Measurements from ENCODE around the gene RAI1. TPM values are rescaled to one million over a fixed set of nuclear protein-coding genes. Genes with fewer than 3 reads are reported as not detected.
A peak's percentile ranks its signal among the peaks of the same experiment; 100 is the strongest.

The RAI1 gene
- total and polyA plus RNA-seq, 12 donors, result 4.2 to 37.3 (median 26.9) TPM

DNA sequence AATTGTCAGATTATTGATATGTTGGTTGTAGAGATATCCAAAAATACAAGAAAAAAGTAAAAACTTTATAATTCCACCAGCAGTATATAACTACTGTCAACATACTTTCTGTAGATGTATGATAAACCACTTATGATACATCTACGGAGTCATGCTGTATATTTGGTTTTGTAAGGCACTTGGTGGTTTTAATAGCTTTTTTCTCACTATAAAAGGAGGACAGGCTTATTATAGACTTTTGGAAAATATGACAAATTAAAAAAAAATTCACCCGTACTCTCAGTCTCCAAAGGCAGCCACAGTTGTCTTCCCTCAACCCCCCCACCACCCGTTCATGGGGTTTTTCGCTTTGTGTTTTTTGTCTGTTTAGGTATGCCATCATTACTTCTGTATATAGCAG, 14.8 kb downstream of the RAI1 start:
- Histone ChIP-seq H3K4me1 (replicated peaks in 1 of 2) (peaks cover 54 to 88% of the 10 kb centered on the region in 2 donors), H3K4me3 (no peak overlapping the region), H3K9me3 (replicated peaks in 1 of 3) (no peaks in the 10 kb centered on the region), H3K27ac (peak overlapping the region in 3 of 5 donors; percentile 48 to 98 (median 49)), H3K36me3 (replicated peaks in 1 of 2) (no peaks in the 10 kb centered on the region), H3K27me3 (no peaks in the 10 kb centered on the region)
- TF ChIP-seq, protein P1, sequence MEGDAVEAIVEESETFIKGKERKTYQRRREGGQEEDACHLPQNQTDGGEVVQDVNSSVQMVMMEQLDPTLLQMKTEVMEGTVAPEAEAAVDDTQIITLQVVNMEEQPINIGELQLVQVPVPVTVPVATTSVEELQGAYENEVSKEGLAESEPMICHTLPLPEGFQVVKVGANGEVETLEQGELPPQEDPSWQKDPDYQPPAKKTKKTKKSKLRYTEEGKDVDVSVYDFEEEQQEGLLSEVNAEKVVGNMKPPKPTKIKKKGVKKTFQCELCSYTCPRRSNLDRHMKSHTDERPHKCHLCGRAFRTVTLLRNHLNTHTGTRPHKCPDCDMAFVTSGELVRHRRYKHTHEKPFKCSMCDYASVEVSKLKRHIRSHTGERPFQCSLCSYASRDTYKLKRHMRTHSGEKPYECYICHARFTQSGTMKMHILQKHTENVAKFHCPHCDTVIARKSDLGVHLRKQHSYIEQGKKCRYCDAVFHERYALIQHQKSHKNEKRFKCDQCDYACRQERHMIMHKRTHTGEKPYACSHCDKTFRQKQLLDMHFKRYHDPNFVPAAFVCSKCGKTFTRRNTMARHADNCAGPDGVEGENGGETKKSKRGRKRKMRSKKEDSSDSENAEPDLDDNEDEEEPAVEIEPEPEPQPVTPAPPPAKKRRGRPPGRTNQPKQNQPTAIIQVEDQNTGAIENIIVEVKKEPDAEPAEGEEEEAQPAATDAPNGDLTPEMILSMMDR (IDR thresholded peaks at IDR 0.05), result no peak
- no peak for TF ChIP-seq POLR2A (IDR thresholded peaks at IDR 0.05)
- no peak for DNase-seq
- intact Hi-C loops (cut with DNase I), result no loop called here
- WGBS, 4 donors, result 89 to 90% (median 90%) methylated on average over 4 of the region's 4 CpGs

DNA sequence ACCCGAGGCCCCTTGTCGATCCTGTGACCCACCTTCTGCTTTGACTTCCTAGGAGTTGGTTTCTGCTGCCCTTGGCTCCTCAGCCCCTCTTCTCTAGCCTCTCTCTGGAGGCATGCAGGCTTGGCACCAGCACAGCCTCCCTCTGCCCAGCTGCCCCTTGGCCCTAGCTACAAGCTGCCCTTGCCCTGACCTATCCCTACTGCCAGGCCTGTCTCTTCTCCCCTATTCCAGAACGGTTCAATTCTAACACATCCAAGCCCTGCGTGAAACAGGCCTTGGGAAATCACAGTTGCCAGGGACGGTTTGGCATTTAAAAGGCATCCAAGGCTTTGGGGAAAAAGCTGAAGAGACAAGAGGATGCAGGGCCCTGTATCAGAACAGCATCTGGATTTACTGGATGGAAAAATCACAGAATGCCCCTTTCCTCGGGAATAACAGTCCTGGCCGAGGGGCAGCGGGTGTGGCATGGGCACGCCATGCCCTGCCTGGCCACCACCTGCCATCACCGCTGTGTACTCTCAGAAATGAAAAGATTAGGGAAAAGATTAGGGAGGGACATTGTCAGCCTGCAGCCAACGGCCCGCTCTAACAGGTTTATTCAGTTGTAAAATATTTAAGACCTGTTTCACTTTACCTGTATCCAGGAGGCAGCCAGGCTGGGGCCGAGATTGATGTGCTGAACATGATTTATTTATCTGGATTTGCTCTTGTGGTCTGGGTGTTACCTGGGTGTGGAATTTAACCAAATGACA, 15.8 kb downstream of the RAI1 start:
- H3K4me3 ChIP-seq, result no peak overlapping the region
- peaks cover 48 to 87% of the 10 kb centered on the region in 2 donors for H3K4me1 ChIP-seq (replicated peaks in 1 of 2)
- no peaks in the 10 kb centered on the region for H3K36me3 ChIP-seq (replicated peaks in 1 of 2)
- H3K9me3 ChIP-seq (replicated peaks in 1 of 3), result no peaks in the 10 kb centered on the region
- WGBS, 4 donors, result 52 to 64% (median 55%) methylated on average over 13 of the region's 13 CpGs
- peak in 2 of 7 donors; percentile 47 to 57 for DNase-seq
- no peak for TF ChIP-seq POLR2A (IDR thresholded peaks at IDR 0.05)
- TF ChIP-seq, protein P1 (IDR thresholded peaks at IDR 0.05), result no peak
- intact Hi-C loops (cut with DNase I), result no loop called here
- H3K27ac ChIP-seq, result peak overlapping the region; percentile 24 to 98 (median 48)
- H3K27me3 ChIP-seq, result no peaks in the 10 kb centered on the region

DNA sequence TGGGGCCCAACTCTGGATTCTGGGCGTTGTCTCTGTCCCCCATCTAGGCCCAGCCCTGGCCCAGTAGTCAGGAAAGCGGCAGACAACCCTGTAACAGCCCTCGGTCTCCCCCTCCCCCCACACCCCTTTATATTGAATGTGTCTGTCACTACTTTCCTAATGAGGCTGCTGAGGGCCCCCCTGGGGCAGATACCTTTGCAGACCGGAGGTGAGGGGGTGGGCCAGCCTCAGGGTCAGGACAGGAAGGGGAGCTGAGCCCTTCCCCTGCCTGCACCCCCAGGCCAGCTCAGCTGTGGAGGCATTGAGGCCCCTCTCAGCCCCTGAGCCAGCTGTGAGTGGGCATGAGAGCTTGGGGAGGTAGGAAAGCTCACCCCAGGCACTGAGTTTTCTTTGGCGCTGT, 17.1 kb downstream of the RAI1 start:
- H3K4me3 ChIP-seq, result no peak overlapping the region
- DNase-seq, result no peak
- H3K27ac ChIP-seq, result peak overlapping the region in 3 of 5 donors; percentile 11 to 98 (median 49)
- no peaks in the 10 kb centered on the region for H3K27me3 ChIP-seq
- intact Hi-C loops (cut with DNase I), result no loop called here
- H3K36me3 ChIP-seq (replicated peaks in 1 of 2), result no peaks in the 10 kb centered on the region
- no peaks in the 10 kb centered on the region for H3K9me3 ChIP-seq (replicated peaks in 1 of 3)
- WGBS, 4 donors, result 70 to 80% (median 75%) methylated on average over 5 of the region's 5 CpGs
- TF ChIP-seq, protein P1 (IDR thresholded peaks at IDR 0.05), result no peak
- TF ChIP-seq POLR2A (IDR thresholded peaks at IDR 0.05), result no peak
- H3K4me1 ChIP-seq (replicated peaks in 1 of 2), result peaks cover 44 to 87% of the 10 kb centered on the region in 2 donors

GRCh38 chr17:17698869-17699351, 17.7 kb downstream of the RAI1 start:
- TF ChIP-seq, protein P1 (IDR thresholded peaks at IDR 0.05), result no peak
- no peak for TF ChIP-seq POLR2A (IDR thresholded peaks at IDR 0.05)
- Histone ChIP-seq H3K27ac (peak overlapping the region in 3 of 5 donors; percentile 11 to 98 (median 49)), H3K27me3 (no peaks in the 10 kb centered on the region), H3K4me1 (replicated peaks in 1 of 2) (peaks cover 40 to 87% of the 10 kb centered on the region in 2 donors), H3K4me3 (no peak overlapping the region), H3K9me3 (replicated peaks in 1 of 3) (no peaks in the 10 kb centered on the region), H3K36me3 (replicated peaks in 1 of 2) (no peaks in the 10 kb centered on the region)
- peak in 4 of 7 donors; percentile 54 to 69 (median 62) for DNase-seq
- intact Hi-C loops (cut with DNase I), result no loop called here
- WGBS, 4 donors, result 36 to 50% (median 41%) methylated on average over 8 of the region's 8 CpGs

All from adrenal gland (tissue), 12 donors.